Heart left ventricle (tissue), 16 donors: ENCODE measurements around the gene KRTAP10-6. TPM values are rescaled to one million over a fixed set of nuclear protein-coding genes. Genes with fewer than 3 reads are reported as not detected.

ENCODE experiments used
- ATAC-seq, 4 donors: fragments of 200-7000 bp; cut with Tn5 transposase; one replicate each; pipeline ENCODE4 v1.9.1; 2020 to 2022; ENCODE audit warnings: moderate library complexity in 4 of 4, mild to moderate bottlenecking in 3 of 4, moderate number of reproducible peaks in 1 of 4
- DNase-seq, 5 donors: peaks; one replicate each; pipeline ENCODE4 v3.0.0-alpha.2; 2020
- H3K27ac ChIP-seq, 12 donors: fragments of 200-600 bp; sonication (generic) in 4 of 12; one replicate each; pipeline versions ENCODE4 v1.5.0 to v1.8.0; 2016 to 2022; ENCODE audit warnings: mild to moderate bottlenecking in 2 of 12
- H3K27me3 ChIP-seq, 9 donors: fragments of 200-600 bp; sonication (generic) in 2 of 9; one replicate each; pipeline versions ENCODE4 v1.5.1 to v1.8.0; 2016 to 2022; ENCODE audit warnings: mild to moderate bottlenecking in 3 of 9
- H3K36me3 ChIP-seq, 9 donors: fragments of 200-600 bp; sonication (generic) in 2 of 9; one replicate each; pipeline versions ENCODE4 v1.5.0 to v1.8.0; 2018 to 2022; ENCODE audit warnings: mild to moderate bottlenecking in 2 of 9
- H3K4me1 ChIP-seq, 12 donors: fragments of 200-600 bp; sonication (generic) in 4 of 12; one replicate each; pipeline versions ENCODE4 v1.5.0 to v1.8.0; 2016 to 2022; ENCODE audit warnings: mild to moderate bottlenecking in 3 of 12
- H3K4me3 ChIP-seq, 12 donors: fragments of 200-600 bp; sonication (generic) in 4 of 12; one replicate each; pipeline versions ENCODE4 v1.5.0 to v1.8.0; 2017 to 2022; ENCODE audit warnings: mild to moderate bottlenecking in 9 of 12, moderate library complexity in 4 of 12
- H3K9me3 ChIP-seq, 12 donors: fragments of 200-600 bp; sonication (generic) in 4 of 12; one replicate each; pipeline versions ENCODE4 v1.5.0 to v1.8.0; 2016 to 2022; ENCODE audit warnings: mild to moderate bottlenecking in 1 of 12
- POLR2A ChIP-seq, 2 donors: fragments of 450-650 bp; IDR thresholded peaks; one replicate each; pipeline ENCODE4 v1.6.1; 2017; ENCODE audit warnings: antibody characterized with exemption in 2 of 2, mild to moderate bottlenecking in 2 of 2, moderate library complexity in 2 of 2
- WGBS, 4 donors: extraction: QIAGEN DNeasy Blood & Tissue Kit in 2 of 4; methylation state at CpG; one replicate each; pipeline versions ENCODE4 v1.1.5 to v1.1.7; 2013 to 2018; 5-methylcytosine and 5-hydroxymethylcytosine counted together
- intact Hi-C, 10 donors: fragments of 100-400 bp; cut with DNase I; formaldehyde crosslinking; loops; one replicate each; pipeline versions ENCODE4 v1.11.1 to v1.14.2; 2022
- polyA plus RNA-seq, 2 donors: library from polyadenylated mRNA; stranded (reverse); fragments of 200-250 nt; gene quantifications; one replicate each; pipeline ENCODE4 v1.2.3, GENCODE V29; 2013
- total RNA-seq, 9 donors: library from RNA; depleted of rRNA in 2 of 9; stranded (reverse); fragments of >200 nt in 2 of 9; fragmentation: NEBNext Ultra II Directional in 3 of 9; extraction: Animal tissue kit (Norgen Biotek cat#: 25700) in 3 of 9; gene quantifications; one replicate each; pipeline versions ENCODE4 v1.1.0 to v1.2.4, GENCODE V29; 2016 to 2023
- TF ChIP-seq, protein P1 (sequence below), 12 donors: fragments of 200-600 bp; sonication (generic) in 4 of 12; IDR thresholded peaks; one replicate each; pipeline versions ENCODE4 v1.5.0 to v1.8.0; 2018 to 2022; ENCODE audit warnings: antibody characterized with exemption in 12 of 12, mild to moderate bottlenecking in 5 of 12
- donor health status: ischemic (EF 13 %, LVEDD 7.1; RV severe dilation, severe dysfunction).
- donor health status: healthy with polysubstance abuse.
- donor health status: DM: no; HTN: yes; CAD: no.
- donor health status: DM: no; HTN: no; CAD: no.
- donor health status: ischemic (EF 25% LVEDD 6.9; RV normal size, moderate dysfunction).
- donor health status: ischemic (EF 25% LVEDD 5.7; RV mildly dilated, moderate dysfunction).
- donor health status: healthy.
- donor health status: DM: yes; HTN: yes; CAD: no.
- donor health status: ischemic (EF 35%, LVEDD 5.7; RV mildly dilated, moderate dysfunction).
- donor health status: nonischemic (EF 11% LVEDD 7.7; RV severe dilation, severe dysfunction).
- donor health status: DM: yes; HTN: yes; CAD: no.
- donor health status: PGD.
- donor health status: ischemic (EF 29% LVEDD 5.4; RV normal size, mild dysfunction).
- donor health status: nonischemic (EF 23%, LVEDD 6.1; RV moderate dilation, normal function).

The KRTAP10-6 gene
- total and polyA plus RNA-seq, 11 donors: not detected

DNA sequence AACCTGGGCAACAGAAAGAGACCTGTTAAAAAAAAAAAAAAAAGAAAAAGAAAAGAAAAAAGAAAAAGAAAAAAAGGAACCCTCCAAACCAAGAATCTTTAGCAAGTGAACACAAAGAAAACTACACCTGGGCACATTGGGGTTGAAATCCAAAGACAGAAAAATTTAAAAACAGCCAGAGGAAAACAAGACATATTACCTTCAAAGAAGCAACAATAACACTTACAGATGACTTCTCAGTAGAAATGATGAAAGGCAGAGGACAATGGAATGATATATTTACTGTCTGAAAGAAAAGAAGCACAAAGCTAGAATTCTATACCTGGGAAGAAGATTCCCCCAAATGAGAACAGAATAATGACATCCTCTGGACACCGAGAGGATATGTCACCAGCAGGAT is 49.6 kb downstream of the KRTAP10-6 start:
- no peak for TF ChIP-seq POLR2A (IDR thresholded peaks at IDR 0.05)
- TF ChIP-seq, protein P1, sequence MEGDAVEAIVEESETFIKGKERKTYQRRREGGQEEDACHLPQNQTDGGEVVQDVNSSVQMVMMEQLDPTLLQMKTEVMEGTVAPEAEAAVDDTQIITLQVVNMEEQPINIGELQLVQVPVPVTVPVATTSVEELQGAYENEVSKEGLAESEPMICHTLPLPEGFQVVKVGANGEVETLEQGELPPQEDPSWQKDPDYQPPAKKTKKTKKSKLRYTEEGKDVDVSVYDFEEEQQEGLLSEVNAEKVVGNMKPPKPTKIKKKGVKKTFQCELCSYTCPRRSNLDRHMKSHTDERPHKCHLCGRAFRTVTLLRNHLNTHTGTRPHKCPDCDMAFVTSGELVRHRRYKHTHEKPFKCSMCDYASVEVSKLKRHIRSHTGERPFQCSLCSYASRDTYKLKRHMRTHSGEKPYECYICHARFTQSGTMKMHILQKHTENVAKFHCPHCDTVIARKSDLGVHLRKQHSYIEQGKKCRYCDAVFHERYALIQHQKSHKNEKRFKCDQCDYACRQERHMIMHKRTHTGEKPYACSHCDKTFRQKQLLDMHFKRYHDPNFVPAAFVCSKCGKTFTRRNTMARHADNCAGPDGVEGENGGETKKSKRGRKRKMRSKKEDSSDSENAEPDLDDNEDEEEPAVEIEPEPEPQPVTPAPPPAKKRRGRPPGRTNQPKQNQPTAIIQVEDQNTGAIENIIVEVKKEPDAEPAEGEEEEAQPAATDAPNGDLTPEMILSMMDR (IDR thresholded peaks at IDR 0.05): no peak
- intact Hi-C loops: no loop called here
- Histone ChIP-seq H3K4me1 (no peaks in the 10 kb centered on the region), H3K27ac (no peak overlapping the region), H3K36me3 (no peaks in the 10 kb centered on the region), H3K27me3 (peaks cover 0 to 11% (median 0%) of the 10 kb centered on the region in 9 donors), H3K4me3 (no peak overlapping the region), H3K9me3 (peaks cover 0 to 44% (median 6%) of the 10 kb centered on the region in 12 donors)
- 71 to 82% (median 78%) methylated on average over 1 of the region's 1 CpG for WGBS, 4 donors
- DNase-seq (no peak), ATAC-seq (no peak)

Other genes starting within 250 kb of the KRTAP10-6 start
- gene TRPM2, start 238.9 kb downstream of the KRTAP10-6 start, total RNA-seq: 10 to 100 TPM in 1 of 9 donors, 1 to 10 TPM in 4, under 1 TPM in 4; 0.66 to 20.5 (median 1.2) TPM
- gene TRPM2, start 238.9 kb downstream of the KRTAP10-6 start, polyA plus RNA-seq: 1 to 10 TPM in 1 of 2 donors, under 1 TPM in 1; 0.91 to 1.2 TPM
- 1 to 10 TPM; 1.7 to 5.3 (median 2.3) TPM for gene LRRC3, start 137.0 kb downstream of the KRTAP10-6 start, total RNA-seq
- gene LRRC3, start 137.0 kb downstream of the KRTAP10-6 start, polyA plus RNA-seq: 1 to 10 TPM; 1.4 to 5.8 TPM
- gene KRTAP10-1, start 52.3 kb downstream of the KRTAP10-6 start, total RNA-seq: not detected
- gene KRTAP10-1, start 52.3 kb downstream of the KRTAP10-6 start, polyA plus RNA-seq: not detected
- gene KRTAP10-2, start 41.0 kb downstream of the KRTAP10-6 start, total RNA-seq: not detected
- not detected for gene KRTAP10-2, start 41.0 kb downstream of the KRTAP10-6 start, polyA plus RNA-seq
- gene KRTAP10-3, start 33.7 kb downstream of the KRTAP10-6 start, total RNA-seq: not detected
- gene KRTAP10-3, start 33.7 kb downstream of the KRTAP10-6 start, polyA plus RNA-seq: not detected
- gene KRTAP10-4, start 18.8 kb downstream of the KRTAP10-6 start, total RNA-seq: not detected
- gene KRTAP10-4, start 18.8 kb downstream of the KRTAP10-6 start, polyA plus RNA-seq: not detected
- not detected for gene KRTAP10-5, start 11.9 kb downstream of the KRTAP10-6 start, total RNA-seq
- gene KRTAP10-5, start 11.9 kb downstream of the KRTAP10-6 start, polyA plus RNA-seq: not detected
- gene KRTAP10-7, start 8.1 kb upstream of the KRTAP10-6 start, total RNA-seq: not detected
- gene KRTAP10-7, start 8.1 kb upstream of the KRTAP10-6 start, polyA plus RNA-seq: not detected
- gene KRTAP10-8, start 19.6 kb upstream of the KRTAP10-6 start, total RNA-seq: not detected
- gene KRTAP10-8, start 19.6 kb upstream of the KRTAP10-6 start, polyA plus RNA-seq: not detected
- gene KRTAP10-9, start 34.6 kb upstream of the KRTAP10-6 start, total RNA-seq: not detected
- not detected for gene KRTAP10-9, start 34.6 kb upstream of the KRTAP10-6 start, polyA plus RNA-seq
- not detected for gene KRTAP10-10, start 44.9 kb upstream of the KRTAP10-6 start, total RNA-seq
- not detected for gene KRTAP10-10, start 44.9 kb upstream of the KRTAP10-6 start, polyA plus RNA-seq
- not detected for gene KRTAP10-11, start 53.9 kb upstream of the KRTAP10-6 start, total RNA-seq
- not detected for gene KRTAP10-11, start 53.9 kb upstream of the KRTAP10-6 start, polyA plus RNA-seq
- gene KRTAP12-4, start 62.2 kb upstream of the KRTAP10-6 start, total RNA-seq: not detected
- gene KRTAP12-4, start 62.2 kb upstream of the KRTAP10-6 start, polyA plus RNA-seq: not detected
- gene KRTAP12-3, start 65.4 kb upstream of the KRTAP10-6 start, total RNA-seq: not detected
- not detected for gene KRTAP12-3, start 65.4 kb upstream of the KRTAP10-6 start, polyA plus RNA-seq
- not detected for gene KRTAP12-2, start 74.4 kb upstream of the KRTAP10-6 start, total RNA-seq
- gene KRTAP12-2, start 74.4 kb upstream of the KRTAP10-6 start, polyA plus RNA-seq: not detected
- not detected for gene KRTAP12-1, start 89.7 kb upstream of the KRTAP10-6 start, total RNA-seq
- gene KRTAP12-1, start 89.7 kb upstream of the KRTAP10-6 start, polyA plus RNA-seq: not detected
- not detected for gene KRTAP10-12, start 104.7 kb upstream of the KRTAP10-6 start, total RNA-seq
- gene KRTAP10-12, start 104.7 kb upstream of the KRTAP10-6 start, polyA plus RNA-seq: not detected
- gene TSPEAR, start 119.1 kb upstream of the KRTAP10-6 start, total RNA-seq: 1 to 10 TPM in 3 of 9 donors, under 1 TPM in 4, not detected in 2; 0.07 to 2.5 (median 0.71) TPM
- 1 to 10 TPM in 1 of 2 donors, under 1 TPM in 1; 0.01 to 2.6 TPM for gene TSPEAR, start 119.1 kb upstream of the KRTAP10-6 start, polyA plus RNA-seq
- gene UBE2G2, start 209.3 kb upstream of the KRTAP10-6 start, total RNA-seq: 10 to 100 TPM; 57.4 to 84.4 (median 71.4) TPM
- gene UBE2G2, start 209.3 kb upstream of the KRTAP10-6 start, polyA plus RNA-seq: 10 to 100 TPM; 44.3 to 60.0 TPM
- gene SUMO3, start 225.6 kb upstream of the KRTAP10-6 start, total RNA-seq: 10 to 100 TPM; 68.2 to 83.0 (median 78.1) TPM
- 100 to 1,000 TPM in 1 of 2 donors, 10 to 100 TPM in 1; 22.0 to 108 TPM for gene SUMO3, start 225.6 kb upstream of the KRTAP10-6 start, polyA plus RNA-seq